ENCODE results near the gene WDR18. TPM values are rescaled to one million over a fixed set of nuclear protein-coding genes. Genes with fewer than 3 reads are reported as not detected.

Gene WDR18
- total and polyA plus RNA-seq, 2 experiments from 2014 or later = 155 to 157 TPM

DNA sequence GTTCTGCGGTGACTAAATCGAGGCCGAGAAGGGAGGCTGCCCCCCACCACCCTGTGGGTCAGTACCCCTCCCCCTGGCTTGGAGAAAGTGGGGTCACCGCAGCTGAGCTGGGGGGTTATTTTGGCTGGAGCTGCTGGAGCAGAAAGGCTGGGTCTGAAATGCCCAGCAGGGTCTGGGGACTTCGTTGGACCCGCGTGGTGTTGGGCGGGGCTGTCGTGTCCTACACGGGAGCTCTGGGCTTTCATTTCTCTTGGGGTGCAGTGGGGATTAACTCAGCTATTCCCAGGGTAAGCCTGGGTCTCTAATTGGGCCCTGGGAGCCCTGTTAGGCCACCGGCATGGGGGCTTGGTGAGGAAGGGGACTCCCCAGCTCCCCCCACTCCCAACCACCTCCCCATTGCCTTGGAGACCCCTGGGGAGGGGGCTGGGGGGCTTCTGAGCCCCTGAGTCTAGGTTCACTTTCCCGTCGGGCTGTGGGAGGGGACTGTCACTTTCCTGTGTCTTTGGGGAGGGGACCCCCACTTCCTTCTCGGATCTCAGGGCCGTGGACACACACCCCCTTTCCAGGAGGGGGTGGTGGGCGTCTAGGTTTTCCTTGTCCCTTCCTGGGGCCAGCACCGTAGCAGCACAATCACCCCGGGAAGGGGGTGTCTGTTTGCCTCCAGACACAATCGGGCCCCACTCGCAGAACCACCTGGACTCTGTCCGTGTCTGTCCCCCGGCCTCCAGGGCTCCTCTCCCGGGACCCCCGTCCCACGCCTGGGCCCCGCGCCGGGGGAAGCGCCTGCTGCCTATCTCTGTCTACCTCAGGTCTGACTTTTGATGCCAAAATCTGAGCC lies 10.2 kb upstream of the WDR18 start:
- H3K27ac ChIP-seq (ENCODE audit: low read depth) = no peak overlapping the region

More for the DNA sequence above, 10.2 kb upstream of the WDR18 start:
- Histone ChIP-seq H4K20me1 (replicated peaks; ENCODE audit: insufficient read depth) (no peaks in the 10 kb centered on the region), H3K36me3 (ENCODE audit: insufficient read depth) (peaks cover 22% of the 10 kb centered on the region), H3K79me2 (replicated peaks; ENCODE audit: insufficient read depth) (no peaks in the 10 kb centered on the region), H3K4me2 (no peak overlapping the region), H3K27me3 (ENCODE audit: insufficient read depth) (no peaks in the 10 kb centered on the region), H3K4me1 (ENCODE audit: insufficient read depth) (peaks cover 3% of the 10 kb centered on the region; the same call in 1 of the 2 replicates), H3F3A (replicated peaks; ENCODE audit: low read depth) (peaks cover 6% of the 10 kb centered on the region; the same call in 1 of the 2 replicates), H3K4me3 (no peak overlapping the region), H3K9me2 (ENCODE audit: insufficient read depth) (no peaks in the 10 kb centered on the region), H2AFZ (no peak overlapping the region)
- ATAC-seq (no peak), DNase-seq (ENCODE audit: low spot score) (no peak)
- no peak overlapping the region for H3K27ac Mint-ChIP-seq
- peaks cover 19% of the 10 kb centered on the region for H3K9me3 Mint-ChIP-seq
- H3K36me3 Mint-ChIP-seq (ENCODE audit: low read depth) = peaks cover 35% of the 10 kb centered on the region
- H3K27me3 Mint-ChIP-seq (ENCODE audit: insufficient read depth, low read depth, poor library complexity) = peaks cover 9% of the 10 kb centered on the region
- H3K4me3 Mint-ChIP-seq = no peak overlapping the region
- 0 out of 3 replicates have a peak, but pooled peaks cover 4% of the 10 kb centered on the region for H3K4me1 Mint-ChIP-seq
- no peak for TF ChIP-seq POLR2AphosphoS5 (IDR thresholded peaks at IDR 0.05; ENCODE audit: low read depth)
- TF ChIP-seq, protein P1, sequence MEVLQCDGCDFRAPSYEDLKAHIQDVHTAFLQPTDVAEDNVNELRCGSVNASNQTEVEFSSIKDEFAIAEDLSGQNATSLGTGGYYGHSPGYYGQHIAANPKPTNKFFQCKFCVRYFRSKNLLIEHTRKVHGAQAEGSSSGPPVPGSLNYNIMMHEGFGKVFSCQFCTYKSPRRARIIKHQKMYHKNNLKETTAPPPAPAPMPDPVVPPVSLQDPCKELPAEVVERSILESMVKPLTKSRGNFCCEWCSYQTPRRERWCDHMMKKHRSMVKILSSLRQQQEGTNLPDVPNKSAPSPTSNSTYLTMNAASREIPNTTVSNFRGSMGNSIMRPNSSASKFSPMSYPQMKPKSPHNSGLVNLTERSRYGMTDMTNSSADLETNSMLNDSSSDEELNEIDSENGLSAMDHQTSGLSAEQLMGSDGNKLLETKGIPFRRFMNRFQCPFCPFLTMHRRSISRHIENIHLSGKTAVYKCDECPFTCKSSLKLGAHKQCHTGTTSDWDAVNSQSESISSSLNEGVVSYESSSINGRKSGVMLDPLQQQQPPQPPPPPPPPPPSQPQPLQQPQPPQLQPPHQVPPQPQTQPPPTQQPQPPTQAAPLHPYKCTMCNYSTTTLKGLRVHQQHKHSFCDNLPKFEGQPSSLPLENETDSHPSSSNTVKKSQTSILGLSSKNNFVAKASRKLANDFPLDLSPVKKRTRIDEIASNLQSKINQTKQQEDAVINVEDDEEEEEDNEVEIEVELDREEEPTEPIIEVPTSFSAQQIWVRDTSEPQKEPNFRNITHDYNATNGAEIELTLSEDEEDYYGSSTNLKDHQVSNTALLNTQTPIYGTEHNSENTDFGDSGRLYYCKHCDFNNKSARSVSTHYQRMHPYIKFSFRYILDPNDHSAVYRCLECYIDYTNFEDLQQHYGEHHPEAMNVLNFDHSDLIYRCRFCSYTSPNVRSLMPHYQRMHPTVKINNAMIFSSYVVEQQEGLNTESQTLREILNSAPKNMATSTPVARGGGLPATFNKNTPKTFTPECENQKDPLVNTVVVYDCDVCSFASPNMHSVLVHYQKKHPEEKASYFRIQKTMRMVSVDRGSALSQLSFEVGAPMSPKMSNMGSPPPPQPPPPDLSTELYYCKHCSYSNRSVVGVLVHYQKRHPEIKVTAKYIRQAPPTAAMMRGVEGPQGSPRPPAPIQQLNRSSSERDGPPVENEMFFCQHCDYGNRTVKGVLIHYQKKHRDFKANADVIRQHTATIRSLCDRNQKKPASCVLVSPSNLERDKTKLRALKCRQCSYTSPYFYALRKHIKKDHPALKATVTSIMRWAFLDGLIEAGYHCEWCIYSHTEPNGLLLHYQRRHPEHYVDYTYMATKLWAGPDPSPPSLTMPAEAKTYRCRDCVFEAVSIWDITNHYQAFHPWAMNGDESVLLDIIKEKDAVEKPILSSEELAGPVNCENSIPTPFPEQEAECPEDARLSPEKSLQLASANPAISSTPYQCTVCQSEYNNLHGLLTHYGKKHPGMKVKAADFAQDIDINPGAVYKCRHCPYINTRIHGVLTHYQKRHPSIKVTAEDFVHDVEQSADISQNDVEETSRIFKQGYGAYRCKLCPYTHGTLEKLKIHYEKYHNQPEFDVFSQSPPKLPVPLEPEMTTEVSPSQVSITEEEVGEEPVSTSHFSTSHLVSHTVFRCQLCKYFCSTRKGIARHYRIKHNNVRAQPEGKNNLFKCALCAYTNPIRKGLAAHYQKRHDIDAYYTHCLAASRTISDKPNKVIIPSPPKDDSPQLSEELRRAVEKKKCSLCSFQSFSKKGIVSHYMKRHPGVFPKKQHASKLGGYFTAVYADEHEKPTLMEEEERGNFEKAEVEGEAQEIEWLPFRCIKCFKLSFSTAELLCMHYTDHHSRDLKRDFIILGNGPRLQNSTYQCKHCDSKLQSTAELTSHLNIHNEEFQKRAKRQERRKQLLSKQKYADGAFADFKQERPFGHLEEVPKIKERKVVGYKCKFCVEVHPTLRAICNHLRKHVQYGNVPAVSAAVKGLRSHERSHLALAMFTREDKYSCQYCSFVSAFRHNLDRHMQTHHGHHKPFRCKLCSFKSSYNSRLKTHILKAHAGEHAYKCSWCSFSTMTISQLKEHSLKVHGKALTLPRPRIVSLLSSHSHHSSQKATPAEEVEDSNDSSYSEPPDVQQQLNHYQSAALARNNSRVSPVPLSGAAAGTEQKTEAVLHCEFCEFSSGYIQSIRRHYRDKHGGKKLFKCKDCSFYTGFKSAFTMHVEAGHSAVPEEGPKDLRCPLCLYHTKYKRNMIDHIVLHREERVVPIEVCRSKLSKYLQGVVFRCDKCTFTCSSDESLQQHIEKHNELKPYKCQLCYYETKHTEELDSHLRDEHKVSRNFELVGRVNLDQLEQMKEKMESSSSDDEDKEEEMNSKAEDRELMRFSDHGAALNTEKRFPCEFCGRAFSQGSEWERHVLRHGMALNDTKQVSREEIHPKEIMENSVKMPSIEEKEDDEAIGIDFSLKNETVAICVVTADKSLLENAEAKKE (CRISPR knock-in tag; IDR thresholded peaks at IDR 0.05) = no peak
- TF ChIP-seq JUNB (IDR thresholded peaks at IDR 0.05; ENCODE audit: unreplicated experiment) = no peak
- no peak for TF ChIP-seq ZNF114 (CRISPR knock-in tag; IDR thresholded peaks at IDR 0.05)
- TF ChIP-seq, protein P2, sequence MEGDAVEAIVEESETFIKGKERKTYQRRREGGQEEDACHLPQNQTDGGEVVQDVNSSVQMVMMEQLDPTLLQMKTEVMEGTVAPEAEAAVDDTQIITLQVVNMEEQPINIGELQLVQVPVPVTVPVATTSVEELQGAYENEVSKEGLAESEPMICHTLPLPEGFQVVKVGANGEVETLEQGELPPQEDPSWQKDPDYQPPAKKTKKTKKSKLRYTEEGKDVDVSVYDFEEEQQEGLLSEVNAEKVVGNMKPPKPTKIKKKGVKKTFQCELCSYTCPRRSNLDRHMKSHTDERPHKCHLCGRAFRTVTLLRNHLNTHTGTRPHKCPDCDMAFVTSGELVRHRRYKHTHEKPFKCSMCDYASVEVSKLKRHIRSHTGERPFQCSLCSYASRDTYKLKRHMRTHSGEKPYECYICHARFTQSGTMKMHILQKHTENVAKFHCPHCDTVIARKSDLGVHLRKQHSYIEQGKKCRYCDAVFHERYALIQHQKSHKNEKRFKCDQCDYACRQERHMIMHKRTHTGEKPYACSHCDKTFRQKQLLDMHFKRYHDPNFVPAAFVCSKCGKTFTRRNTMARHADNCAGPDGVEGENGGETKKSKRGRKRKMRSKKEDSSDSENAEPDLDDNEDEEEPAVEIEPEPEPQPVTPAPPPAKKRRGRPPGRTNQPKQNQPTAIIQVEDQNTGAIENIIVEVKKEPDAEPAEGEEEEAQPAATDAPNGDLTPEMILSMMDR (conservative IDR thresholded peaks at IDR 0.05; ENCODE audit: low read depth in 2 of 2) = no peak
- no peak for TF ChIP-seq ZNF331 (CRISPR knock-in tag; IDR thresholded peaks at IDR 0.05; ENCODE audit: low read depth)
- no peak for TF ChIP-seq EZH2 (IDR thresholded peaks at IDR 0.05; ENCODE audit: low read depth, unreplicated experiment)
- TF ChIP-seq, protein P3, sequence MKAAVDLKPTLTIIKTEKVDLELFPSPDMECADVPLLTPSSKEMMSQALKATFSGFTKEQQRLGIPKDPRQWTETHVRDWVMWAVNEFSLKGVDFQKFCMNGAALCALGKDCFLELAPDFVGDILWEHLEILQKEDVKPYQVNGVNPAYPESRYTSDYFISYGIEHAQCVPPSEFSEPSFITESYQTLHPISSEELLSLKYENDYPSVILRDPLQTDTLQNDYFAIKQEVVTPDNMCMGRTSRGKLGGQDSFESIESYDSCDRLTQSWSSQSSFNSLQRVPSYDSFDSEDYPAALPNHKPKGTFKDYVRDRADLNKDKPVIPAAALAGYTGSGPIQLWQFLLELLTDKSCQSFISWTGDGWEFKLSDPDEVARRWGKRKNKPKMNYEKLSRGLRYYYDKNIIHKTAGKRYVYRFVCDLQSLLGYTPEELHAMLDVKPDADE (IDR thresholded peaks at IDR 0.05) = no peak
